PC-3 (cell line): ENCODE results near the gene GALNT18.

Source experiments
- EZH2 ChIP-seq: fragments of 300-600 bp; sonication (generic); IDR thresholded peaks from one replicate; pipeline ENCODE4 v1.6.1; 2017; ENCODE audit warnings: antibody characterized with exemption, mild to moderate bottlenecking, low read length; ENCODE audit not compliant: unreplicated experiment
- TF ChIP-seq, protein P1 (sequence below): fragments of 300-600 bp; sonication (generic); conservative IDR thresholded peaks from 2 replicates; pipeline ENCODE4 v1.5.1; 2017; ENCODE audit warnings: antibody characterized with exemption, low read depth, mild to moderate bottlenecking, low read length

DNA sequence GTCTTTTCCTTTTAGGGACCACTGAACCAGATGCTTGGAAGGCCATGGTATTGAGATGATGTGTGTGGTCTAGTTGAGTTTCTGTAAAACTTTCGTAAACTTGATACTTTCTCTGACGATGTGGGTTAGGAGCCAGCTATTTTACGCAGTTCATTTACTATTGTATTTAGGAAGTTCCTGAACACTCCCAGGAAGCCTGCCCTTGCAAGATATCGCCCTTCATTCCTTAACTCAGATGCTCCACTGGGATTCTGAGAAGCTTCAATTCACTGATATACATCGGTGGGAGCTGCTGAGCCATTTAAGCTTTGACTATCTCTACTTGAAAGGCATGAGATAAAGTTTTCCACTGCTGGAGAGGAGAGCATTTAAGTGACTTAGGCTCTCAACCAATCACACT lies 390.0 kb downstream of the GALNT18 start:
- TF ChIP-seq, protein P1, sequence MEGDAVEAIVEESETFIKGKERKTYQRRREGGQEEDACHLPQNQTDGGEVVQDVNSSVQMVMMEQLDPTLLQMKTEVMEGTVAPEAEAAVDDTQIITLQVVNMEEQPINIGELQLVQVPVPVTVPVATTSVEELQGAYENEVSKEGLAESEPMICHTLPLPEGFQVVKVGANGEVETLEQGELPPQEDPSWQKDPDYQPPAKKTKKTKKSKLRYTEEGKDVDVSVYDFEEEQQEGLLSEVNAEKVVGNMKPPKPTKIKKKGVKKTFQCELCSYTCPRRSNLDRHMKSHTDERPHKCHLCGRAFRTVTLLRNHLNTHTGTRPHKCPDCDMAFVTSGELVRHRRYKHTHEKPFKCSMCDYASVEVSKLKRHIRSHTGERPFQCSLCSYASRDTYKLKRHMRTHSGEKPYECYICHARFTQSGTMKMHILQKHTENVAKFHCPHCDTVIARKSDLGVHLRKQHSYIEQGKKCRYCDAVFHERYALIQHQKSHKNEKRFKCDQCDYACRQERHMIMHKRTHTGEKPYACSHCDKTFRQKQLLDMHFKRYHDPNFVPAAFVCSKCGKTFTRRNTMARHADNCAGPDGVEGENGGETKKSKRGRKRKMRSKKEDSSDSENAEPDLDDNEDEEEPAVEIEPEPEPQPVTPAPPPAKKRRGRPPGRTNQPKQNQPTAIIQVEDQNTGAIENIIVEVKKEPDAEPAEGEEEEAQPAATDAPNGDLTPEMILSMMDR: no peak
- no peak for TF ChIP-seq EZH2
